SKM-1 treated with dmso at 0.1 percent for 144 hours (cell line): ENCODE data around the gene CREBBP.

Experiments used
- DNase-seq: peaks from one replicate; lab custom pipeline; 2025; ENCODE audit not compliant: unreplicated experiment; lab: John Stamatoyannopoulos, UW

CREBBP gene

GRCh38 chr16:3856367-3857141 lies 24.0 kb downstream of the CREBBP start:
- DNase-seq: no peak

GRCh38 chr16:3854750-3855541 lies 25.6 kb downstream of the CREBBP start:
- peak; percentile 73 for DNase-seq

GRCh38 chr16:3850544-3850899 lies 30.0 kb downstream of the CREBBP start:
- no peak for DNase-seq

- no peak for DNase-seq
Measured at GRCh38 chr16:3849751-3850543, 30.6 kb downstream of the CREBBP start.

GRCh38 chr16:3846595-3847091 lies 33.9 kb downstream of the CREBBP start:
- no peak for DNase-seq

- DNase-seq: no peak
Measured at GRCh38 chr16:3846087-3846486, 34.4 kb downstream of the CREBBP start.

- DNase-seq: peak; percentile 9
Measured at GRCh38 chr16:3842994-3843393, 37.5 kb downstream of the CREBBP start.

- DNase-seq: peak; percentile 6
Measured at GRCh38 chr16:3841729-3842508, 38.6 kb downstream of the CREBBP start.

- DNase-seq: no peak
Measured at GRCh38 chr16:3839402-3840184, 40.9 kb downstream of the CREBBP start.

GRCh38 chr16:3838600-3839401 lies 41.7 kb downstream of the CREBBP start:
- DNase-seq: no peak

- DNase-seq: no peak
Measured at GRCh38 chr16:3837851-3838586, 42.5 kb downstream of the CREBBP start.

- no peak for DNase-seq
Measured at GRCh38 chr16:3836641-3837040, 43.9 kb downstream of the CREBBP start.

- DNase-seq: no peak
Measured at GRCh38 chr16:3835089-3835602, 45.4 kb downstream of the CREBBP start.

GRCh38 chr16:3832668-3833067 lies 47.8 kb downstream of the CREBBP start:
- no peak for DNase-seq

GRCh38 chr16:3830625-3831254 lies 49.8 kb downstream of the CREBBP start:
- no peak for DNase-seq

- DNase-seq: no peak
Measured at GRCh38 chr16:3829631-3830536, 50.6 kb downstream of the CREBBP start.

GRCh38 chr16:3825940-3826339 lies 54.6 kb downstream of the CREBBP start:
- DNase-seq: no peak
